T-helper 2 cell treated with Interferon-gamma antibody and Interleukin-4, amounts not matched to agents 100 ng/mL and 5 ng/mL, for 36 hours (primary cell): ENCODE measurements around the gene ZNF124. TPM values are rescaled to one million over a fixed set of nuclear protein-coding genes. Genes with fewer than 3 reads are reported as not detected.
"Not testable (repeated sequence)": the region's sequence is repeated elsewhere in the genome, so short reads cannot be mapped to it uniquely, and the experiment has no call there.

ENCODE experiments used
- intact Hi-C: fragments of 100-400 bp; cut with micrococcal nuclease; formaldehyde crosslinking; loops from one replicate; pipeline ENCODE4 v1.15.1; 2023
- total RNA-seq: library from RNA; stranded (reverse); gene quantifications from 2 replicates; pipeline ENCODE4 v1.2.3, GENCODE V29; 2022

ZNF124 gene
- total RNA-seq, 1 donor from 2014 or later: 18.8 TPM

DNA sequence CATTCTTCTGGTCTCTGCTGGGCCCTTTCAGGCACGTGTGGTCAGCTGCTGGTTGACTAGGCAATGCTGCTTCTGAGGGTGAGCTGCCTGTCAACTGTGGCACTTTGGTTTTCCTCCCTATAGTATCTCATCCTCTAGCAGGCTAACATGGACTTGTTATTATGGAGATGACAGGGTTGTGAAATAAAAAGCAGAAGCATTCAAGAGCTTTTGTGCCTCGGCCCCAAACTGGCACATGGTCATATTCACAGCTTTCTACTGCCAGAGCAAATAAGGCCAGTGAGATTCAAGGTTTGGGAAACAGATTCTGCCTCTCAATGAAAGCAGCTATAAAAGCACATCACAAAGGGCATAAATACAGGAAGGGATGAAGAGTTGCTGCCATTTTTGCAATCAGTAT, 1.6 kb upstream of the ZNF124 start:
- intact Hi-C loops: loop anchor here (2.0 kb wide), 1 partner anchor 37 kb away; no protein-coding TSS in a partner anchor

DNA sequence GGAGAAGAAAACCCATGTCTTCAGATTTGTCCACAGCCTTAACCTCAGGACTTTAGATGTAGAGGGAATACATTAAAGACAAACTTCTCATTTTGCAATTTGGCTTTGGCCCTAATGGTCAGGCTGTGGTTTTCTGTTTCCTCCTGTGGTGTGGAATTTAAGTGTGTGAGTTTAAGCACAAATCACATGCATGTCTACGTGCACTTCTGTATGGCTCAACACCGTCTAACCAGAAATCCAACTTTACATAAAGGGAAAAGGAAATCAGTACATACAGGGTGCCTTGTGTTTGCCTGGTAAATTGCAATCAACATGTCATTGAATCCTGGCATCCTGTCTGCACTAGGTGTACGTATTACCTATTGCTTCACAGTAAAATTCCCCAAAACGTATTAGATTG, 1.2 kb upstream of the ZNF124 start:
- intact Hi-C loops: loop anchor here (2.0 kb wide), 1 partner anchor 38 kb away; no protein-coding TSS in a partner anchor

DNA sequence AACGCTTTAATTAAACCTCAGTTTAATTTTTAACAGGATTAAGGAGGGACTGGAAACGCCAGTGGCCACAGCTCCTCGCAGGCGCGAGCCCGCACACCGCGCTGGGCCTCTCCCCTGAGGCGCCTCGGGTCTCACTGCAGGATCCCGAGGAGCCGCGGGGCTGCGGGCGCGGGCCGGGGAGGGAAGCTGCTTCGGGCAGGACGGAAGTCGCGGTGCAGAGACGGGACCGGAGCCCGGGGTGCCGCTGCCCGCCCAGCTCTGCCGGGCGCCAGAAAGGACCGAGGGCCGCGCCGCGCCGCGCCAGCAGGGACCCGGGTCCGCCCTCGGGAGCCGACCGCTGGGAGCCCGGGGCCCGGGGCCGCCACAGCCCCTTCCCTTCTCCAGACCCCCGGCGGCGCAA, 377 bp downstream of the ZNF124 start:
- intact Hi-C loops: loop anchor here (2.0 kb wide), 1 partner anchor 41 kb away; no protein-coding TSS in a partner anchor

DNA sequence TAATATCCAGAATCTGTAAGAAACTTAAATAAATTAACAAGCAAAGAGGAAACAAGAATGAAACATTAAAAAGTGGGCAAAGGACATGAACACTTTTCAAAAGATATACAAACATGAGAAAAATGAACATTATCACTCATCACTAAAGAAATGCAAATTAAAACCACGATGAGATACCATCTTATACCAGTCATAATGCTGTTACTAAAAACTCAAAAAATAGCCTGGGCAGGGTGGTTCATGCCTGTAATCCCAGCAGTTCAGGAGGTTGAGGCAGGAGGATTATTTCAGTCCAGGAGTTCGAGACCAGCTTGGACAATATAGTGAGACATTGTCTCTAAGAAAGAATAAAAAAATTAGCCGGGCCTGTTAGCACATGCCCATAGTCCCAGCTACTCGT, 6.1 kb downstream of the ZNF124 start:
- intact Hi-C loops: loop anchor here (5.0 kb wide), 1 partner anchor 167 kb away; the partner anchor contains the start of gene ZNF496

DNA sequence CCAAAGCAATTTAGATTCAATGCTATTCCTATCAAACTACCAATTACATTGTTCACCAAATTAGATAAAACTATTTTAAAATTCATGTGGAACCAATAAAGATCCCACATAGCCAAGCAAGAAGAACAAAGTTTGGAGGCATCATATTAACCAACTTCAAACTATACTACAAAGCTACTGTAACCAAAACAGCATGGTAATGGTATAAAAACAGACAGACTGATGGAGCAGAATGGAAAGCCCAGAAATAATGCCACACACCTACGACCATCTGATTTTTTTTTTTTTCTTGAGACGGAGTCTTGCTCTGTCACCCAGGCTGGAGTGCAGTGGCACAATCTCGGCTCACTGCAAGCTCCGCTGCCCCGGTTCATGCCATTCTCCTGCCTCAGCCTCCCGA, 7.1 kb downstream of the ZNF124 start:
- intact Hi-C loops: loop anchor here (5.0 kb wide), 1 partner anchor 168 kb away; the partner anchor contains the start of gene ZNF496

DNA sequence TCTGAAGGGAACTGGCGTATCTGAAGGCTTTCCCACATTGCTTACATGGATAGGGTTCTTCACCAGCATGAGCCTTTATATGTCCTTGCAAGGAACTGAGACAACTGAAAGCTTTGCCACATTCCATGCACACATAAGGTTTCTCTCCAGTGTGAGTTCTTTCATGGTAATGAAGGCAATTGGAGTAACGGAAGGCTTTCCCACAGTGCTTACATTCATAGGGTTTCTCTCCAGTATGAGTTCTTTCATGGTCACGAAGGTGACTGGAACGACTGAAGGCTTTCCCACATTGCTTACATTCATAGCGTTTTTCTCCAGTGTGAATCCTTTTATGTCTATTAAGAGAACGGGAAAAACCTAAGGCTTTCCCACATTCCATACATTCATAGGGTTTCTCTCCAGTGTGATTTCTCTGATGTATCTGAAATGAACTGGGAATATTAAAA, 15.0 kb downstream of the ZNF124 start:
- intact Hi-C loops: no loop called here

DNA sequence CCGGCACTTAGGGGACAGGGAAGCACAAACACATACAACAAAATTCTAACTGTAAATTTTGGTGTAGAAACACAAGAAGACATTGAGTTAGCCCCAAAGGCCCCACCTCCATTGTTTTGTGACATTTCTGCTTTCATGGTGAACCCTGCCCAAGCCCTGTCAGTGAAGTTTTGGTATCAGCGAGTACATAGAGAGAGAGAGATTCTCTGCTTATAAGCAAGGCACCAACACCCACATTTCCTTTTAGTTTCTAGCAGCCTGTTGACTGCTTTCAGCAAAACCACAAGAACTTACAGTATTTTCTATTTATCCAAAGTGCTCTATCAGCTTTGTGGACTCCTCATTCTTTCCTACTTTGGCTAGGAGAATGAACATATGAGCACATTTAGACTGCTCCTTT, 24.0 kb downstream of the ZNF124 start:
- intact Hi-C loops: no loop called here

DNA sequence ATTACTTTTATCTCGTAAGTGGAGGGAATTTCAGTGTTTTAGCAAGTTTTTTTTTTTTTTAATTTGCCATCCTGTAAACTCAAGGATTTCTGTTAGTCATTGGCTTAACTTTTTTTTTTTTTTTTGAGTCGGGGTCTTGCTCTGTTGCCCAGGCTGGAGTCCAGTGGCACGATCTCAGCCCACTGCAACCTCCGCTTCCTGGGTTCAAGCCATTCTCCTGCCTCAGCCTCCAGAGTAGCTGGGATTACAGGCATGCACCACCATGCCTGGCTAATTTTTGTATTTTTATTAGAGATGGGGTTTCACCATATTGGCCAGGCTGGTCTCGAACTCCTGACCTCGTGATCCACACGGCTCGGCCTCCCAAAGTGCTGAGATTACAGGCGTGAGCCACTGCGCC, 24.7 kb downstream of the ZNF124 start:
- intact Hi-C loops: not testable (repeated sequence)

DNA sequence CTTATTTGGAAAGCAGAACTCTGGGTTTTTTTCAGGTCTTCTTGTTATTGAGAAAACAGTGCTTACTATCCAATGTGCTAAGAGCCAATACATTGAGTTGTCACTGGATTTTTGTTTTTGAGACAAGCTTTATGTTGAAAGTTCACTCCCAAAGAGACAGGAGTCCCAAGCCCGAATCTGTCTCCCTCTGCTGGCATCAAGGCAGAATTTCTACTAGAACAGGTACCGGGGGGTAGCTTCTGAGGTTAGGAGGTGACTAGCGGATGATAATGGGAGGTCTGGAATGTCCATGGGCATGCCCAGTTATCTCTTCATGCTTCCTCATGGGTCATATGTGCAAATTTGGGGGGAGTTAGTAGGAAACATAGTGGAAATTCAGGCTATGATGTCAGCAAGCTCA, 25.1 kb downstream of the ZNF124 start:
- intact Hi-C loops: no loop called here

DNA sequence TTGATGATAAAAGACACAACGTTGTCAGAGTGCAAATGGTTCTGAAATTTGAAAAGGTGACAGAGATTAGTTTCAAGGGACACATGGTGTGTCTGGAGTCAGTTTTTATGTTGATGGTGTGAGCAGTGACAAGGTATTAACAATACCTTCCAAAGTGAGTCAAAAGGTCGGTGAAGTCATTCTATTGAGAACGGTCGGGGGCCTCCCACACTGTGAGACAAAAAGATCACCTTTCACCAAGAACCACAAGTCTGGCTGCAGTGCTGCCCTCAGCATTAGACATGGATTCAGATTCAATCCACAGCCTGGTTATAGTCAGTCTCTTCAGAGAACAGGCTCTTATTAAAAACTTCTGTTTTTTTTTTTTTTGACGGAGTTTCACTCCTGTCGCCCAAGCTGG, 26.5 kb downstream of the ZNF124 start:
- intact Hi-C loops: no loop called here

DNA sequence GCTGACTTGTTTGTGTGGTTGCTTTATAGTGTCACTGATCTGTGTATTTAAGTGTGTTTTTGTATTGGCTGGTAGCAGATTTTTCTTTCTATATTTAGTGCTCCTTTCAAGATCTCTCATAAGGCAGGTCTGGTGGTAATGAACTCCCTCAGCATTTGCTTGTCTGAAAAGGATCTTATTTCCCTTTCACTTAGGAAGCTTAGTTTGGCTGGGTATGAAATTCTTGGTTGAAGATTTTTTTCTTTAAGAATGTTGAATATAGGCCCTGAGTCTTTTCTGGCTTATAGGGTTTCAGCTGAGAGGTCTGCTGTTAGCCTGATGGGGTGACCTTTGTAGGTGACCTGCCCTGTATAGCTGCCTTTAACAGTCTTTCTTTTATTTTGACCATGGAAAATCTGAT, 32.3 kb downstream of the ZNF124 start:
- intact Hi-C loops: not testable (repeated sequence)

DNA sequence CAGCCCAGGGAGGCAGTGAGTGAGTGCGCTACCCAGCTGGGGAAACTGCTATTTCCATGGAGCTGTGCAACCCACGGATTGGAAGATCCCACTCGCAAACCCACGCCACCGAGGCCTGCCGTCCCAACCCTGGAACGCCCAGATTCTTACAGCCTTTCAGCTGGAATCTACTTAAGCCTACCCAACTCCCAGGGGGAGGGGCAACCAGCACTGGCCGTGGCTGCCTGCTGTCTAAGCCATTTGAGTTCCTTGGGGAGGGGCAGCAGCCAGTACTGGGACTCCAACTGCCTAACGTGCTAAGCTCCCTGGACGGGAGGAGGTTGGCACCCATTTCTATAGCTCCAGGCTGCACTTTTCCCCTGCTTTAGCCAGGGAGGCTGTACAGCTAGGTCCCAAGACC, 40.6 kb downstream of the ZNF124 start:
- intact Hi-C loops: loop anchor here (2.0 kb wide), 1 partner anchor 40 kb away; no protein-coding TSS in a partner anchor

DNA sequence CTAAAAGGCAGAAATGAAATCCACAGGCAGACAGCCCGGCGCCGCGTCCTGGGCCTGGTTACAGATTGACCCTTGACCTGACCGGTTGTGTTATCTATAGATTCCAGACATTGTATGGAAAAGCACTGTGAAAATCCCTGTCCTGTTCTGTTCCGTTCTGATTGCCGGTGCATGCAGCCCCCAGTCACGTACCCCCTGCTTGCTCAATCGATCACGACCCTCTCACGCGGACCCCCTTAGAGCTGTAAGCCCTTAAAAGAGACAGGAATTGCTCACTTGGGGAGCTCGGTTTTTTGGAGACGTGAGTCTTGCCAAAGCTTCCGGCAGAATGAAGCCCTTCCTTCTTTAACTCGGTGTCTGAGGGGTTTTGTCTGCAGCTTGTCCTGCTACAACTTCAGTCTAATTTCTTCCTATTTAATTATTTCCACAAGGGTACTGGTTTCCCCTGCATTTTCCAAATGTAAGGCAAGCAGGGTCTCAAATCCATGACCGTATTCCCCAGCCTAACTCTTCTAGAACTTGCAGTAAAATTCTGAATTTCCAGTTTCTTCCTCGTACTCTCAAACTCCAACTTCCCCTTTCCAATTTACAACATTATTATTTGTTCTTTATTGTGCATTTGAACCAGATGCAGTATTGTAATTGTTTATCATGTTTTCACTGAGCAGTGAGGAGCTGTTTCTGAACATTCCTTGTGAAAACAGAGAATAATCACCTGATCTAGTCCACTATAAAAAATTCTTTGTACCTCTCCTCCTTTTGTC, 44.1 kb downstream of the ZNF124 start:
- intact Hi-C loops: loop anchor here (2.0 kb wide), 1 partner anchor 83 kb away; no protein-coding TSS in a partner anchor

DNA sequence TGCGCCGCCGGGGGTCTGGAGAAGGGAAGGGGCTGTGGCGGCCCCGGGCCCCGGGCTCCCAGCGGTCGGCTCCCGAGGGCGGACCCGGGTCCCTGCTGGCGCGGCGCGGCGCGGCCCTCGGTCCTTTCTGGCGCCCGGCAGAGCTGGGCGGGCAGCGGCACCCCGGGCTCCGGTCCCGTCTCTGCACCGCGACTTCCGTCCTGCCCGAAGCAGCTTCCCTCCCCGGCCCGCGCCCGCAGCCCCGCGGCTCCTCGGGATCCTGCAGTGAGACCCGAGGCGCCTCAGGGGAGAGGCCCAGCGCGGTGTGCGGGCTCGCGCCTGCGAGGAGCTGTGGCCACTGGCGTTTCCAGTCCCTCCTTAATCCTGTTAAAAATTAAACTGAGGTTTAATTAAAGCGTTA, 45.2 kb downstream of the ZNF124 start:
- intact Hi-C loops: loop anchor here (2.0 kb wide), 1 partner anchor 84 kb away; no protein-coding TSS in a partner anchor

DNA sequence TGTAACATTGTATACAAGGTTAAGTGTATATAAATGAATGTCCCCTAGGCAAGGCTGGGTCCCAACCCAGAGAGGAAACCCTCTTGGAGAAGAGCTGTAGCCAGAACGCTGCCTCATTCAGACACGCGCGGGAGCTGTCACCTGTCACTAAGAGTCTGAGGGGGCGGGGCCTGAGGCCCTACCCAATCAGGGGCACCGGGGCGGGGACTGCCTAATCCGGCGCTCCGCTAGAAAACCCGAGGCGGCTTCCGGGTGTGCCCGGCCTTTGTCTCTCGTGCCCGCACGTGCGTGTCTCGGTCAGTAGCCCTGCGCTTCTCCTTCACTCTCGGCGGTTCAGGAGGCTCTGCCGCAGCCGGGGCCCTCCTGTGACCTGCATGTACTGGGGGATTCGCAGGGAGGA, 45.7 kb downstream of the ZNF124 start:
- intact Hi-C loops: loop anchor here (2.0 kb wide), 1 partner anchor 85 kb away; no protein-coding TSS in a partner anchor

DNA sequence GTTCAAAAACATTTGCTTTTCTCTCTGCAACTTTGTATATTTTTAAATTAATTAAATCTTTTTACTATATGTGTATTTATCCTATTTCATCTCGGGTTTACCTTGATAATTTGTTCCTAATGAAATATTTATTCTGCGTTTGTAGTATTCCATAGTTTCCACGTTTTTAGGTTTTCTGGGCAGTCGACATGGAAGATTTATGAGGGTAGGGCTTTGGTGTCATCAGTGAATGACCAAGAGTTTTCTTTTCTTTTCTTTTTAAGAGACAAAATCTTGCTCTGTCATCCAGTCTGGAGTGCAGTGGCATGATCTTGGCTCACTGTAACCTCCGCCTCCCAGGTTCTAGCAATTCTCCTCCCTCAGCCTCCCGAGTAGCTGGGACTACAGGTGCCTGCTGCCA, 50.4 kb downstream of the ZNF124 start:
- intact Hi-C loops: no loop called here

DNA sequence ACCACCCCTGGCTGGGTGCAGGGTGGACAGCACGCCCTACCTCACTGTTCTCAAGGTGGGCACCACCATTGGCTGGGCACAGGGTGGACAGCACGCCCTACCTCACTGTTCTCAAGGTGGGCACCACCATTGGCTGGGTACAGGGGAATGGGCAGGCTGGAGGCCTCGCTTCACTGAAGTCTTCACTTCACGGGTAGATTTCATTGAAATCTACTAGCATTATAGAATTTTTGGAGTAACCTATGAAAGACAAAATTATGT, 51.5 kb downstream of the ZNF124 start:
- intact Hi-C loops: not testable (repeated sequence)

DNA sequence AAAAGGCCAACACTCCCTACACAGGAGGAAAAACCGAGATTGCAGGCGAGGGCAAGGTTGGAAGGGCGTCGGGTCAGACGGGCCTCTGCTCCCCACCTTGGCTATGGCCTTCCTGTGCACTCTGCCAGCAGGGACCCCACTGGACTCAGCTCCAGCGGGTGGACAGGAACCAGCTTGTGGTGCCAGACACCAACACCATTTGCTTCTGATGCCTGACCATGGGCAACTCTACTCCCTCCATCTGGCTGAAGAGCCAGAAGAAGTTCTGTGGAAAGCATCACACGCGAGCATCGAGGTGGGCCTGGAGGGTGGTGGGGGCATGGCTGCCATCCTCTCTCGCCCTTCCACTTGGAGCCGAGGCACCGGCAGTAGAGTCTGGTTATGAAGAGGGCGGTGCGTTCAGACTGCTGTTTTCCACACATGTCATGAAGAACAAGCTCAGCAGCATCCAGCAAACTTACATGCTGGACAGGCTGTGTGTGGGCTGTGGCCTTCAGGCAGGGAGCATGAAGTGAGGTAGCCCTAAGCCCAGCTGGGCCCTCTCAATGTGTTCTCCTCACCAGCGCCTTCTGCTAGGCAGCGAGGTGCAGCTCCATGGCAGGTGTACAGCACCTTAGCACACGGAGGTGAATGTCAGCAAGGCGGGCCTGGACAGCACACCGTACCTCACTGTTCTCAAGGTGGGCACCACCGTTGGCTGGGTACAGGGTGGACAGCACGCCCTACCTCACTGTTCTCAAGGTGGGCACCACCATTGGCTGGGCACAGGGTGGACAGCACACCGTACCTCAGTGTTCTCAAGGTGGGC, 52.0 kb downstream of the ZNF124 start:
- intact Hi-C loops: no loop called here

DNA sequence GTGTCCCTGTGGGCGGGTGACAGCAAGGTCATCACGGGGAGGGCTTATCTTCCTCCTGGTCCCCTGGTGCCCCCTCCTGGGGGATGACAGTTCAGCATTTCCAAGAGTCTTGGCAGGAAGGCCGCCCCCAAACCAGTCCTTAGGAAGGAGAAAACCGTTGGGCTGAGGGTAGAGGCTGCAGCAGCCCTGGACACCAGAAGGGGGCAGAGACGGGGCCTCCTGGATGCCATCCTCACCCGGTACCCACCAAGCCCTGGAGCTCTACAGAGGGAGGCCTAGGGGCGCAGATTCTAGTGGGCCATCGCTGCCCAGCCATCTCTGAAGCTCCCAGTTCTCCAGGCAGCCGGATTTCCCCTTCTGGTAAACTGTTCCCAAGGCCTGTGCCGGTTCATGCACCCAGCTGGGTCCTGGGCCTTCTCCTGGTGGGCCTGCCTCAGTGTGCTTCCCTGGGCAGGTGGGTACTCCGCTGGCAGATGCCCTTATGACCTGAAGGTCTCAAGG, 52.8 kb downstream of the ZNF124 start:
- intact Hi-C loops: no loop called here

DNA sequence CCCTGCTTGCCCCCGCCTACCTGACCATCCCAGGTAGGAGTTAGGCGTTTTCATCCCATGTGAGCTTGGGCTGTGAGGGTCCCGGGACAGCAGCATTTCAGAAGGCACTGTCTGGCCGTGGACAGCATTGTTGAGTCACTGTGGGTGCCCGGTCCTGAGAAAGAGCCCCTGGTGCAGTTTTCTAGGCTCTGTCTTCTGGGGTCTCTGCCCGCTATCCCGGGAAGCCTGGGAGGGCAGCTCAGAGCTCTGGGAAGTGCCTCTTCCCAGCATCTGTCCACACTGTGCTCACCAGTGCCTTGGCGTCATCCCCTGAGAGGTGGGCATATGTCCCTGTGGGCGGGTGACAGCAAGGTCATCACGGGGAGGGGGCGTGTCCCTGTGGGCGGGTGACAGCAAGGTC, 56.3 kb downstream of the ZNF124 start:
- intact Hi-C loops: no loop called here

DNA sequence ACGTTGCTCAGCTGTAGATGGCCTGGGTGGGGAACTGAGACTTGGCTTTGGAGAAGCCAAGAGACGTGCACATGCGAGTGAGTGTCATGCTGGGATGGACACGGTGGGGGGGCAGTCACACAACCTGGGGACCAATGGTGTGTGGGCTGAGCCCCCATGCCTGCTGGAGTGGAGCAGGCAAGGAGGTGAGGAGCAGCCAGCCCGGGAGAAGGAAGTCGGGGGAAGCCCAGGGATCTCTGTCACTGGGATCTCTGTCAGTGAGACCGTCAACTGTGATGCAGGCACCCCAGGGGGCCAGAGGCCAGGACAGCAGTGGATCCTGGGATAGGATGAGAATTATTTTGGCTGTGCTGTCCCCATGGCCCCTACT, 56.7 kb downstream of the ZNF124 start:
- intact Hi-C loops: no loop called here
